HG03457 (cell line): ENCODE data around the gene PARVB.

Experiments
- ATAC-seq: cut with Tn5 transposase; IDR thresholded peaks from one replicate; pipeline ENCODE4 v1.9.1; 2021; ENCODE audit warnings: moderate number of reproducible peaks; ENCODE audit not compliant: unreplicated experiment

PARVB gene

GRCh38 chr22:44086271-44087088, 62.4 kb downstream of the PARVB start:
- ATAC-seq, result no peak

- no peak for ATAC-seq
Observed at GRCh38 chr22:44087089-44087430, 63.0 kb downstream of the PARVB start.

- ATAC-seq, result no peak
Observed at GRCh38 chr22:44088976-44089570, 65.0 kb downstream of the PARVB start.

- ATAC-seq, result no peak
Observed at GRCh38 chr22:44089717-44090570, 65.8 kb downstream of the PARVB start.

GRCh38 chr22:44090571-44090905, 66.4 kb downstream of the PARVB start:
- ATAC-seq, result no peak

GRCh38 chr22:44091021-44091721, 67.1 kb downstream of the PARVB start:
- no peak for ATAC-seq

GRCh38 chr22:44091751-44092150, 67.6 kb downstream of the PARVB start:
- no peak for ATAC-seq

GRCh38 chr22:44092636-44093220, 68.6 kb downstream of the PARVB start:
- ATAC-seq, result no peak

- ATAC-seq, result no peak
Observed at GRCh38 chr22:44093791-44094190, 69.7 kb downstream of the PARVB start.

GRCh38 chr22:44094751-44095302, 70.7 kb downstream of the PARVB start:
- no peak for ATAC-seq

- ATAC-seq, result no peak
Observed at GRCh38 chr22:44096736-44097135, 72.6 kb downstream of the PARVB start.

- no peak for ATAC-seq
Observed at GRCh38 chr22:44097263-44098020, 73.3 kb downstream of the PARVB start.

GRCh38 chr22:44098021-44098739, 74.1 kb downstream of the PARVB start:
- no peak for ATAC-seq

- no peak for ATAC-seq
Observed at GRCh38 chr22:44098966-44099530, 74.9 kb downstream of the PARVB start.

- no peak for ATAC-seq
Observed at GRCh38 chr22:44099696-44100095, 75.6 kb downstream of the PARVB start.

- no peak for ATAC-seq
Observed at GRCh38 chr22:44100411-44100810, 76.3 kb downstream of the PARVB start.

- no peak for ATAC-seq
Observed at GRCh38 chr22:44102121-44102520, 78.0 kb downstream of the PARVB start.

GRCh38 chr22:44102856-44103255, 78.8 kb downstream of the PARVB start:
- ATAC-seq, result no peak
